Lower lobe of right lung (tissue), 2 donors: ENCODE measurements around the gene MACO1. TPM values are rescaled to one million over a fixed set of nuclear protein-coding genes. Genes with fewer than 3 reads are reported as not detected.

Experiments used
- ATAC-seq, 2 donors: fragments of 200-7000 bp; cut with Tn5 transposase; one replicate each; pipeline ENCODE4 v1.9.1; 2020 to 2022; ENCODE audit warnings: mild to moderate bottlenecking in 2 of 2, moderate library complexity in 2 of 2
- DNase-seq: peaks from one replicate; pipeline ENCODE4 v3.0.0-alpha.2; 2020
- H3K27ac ChIP-seq: fragments of 200-600 bp; one replicate; pipeline ENCODE4 v1.8.0; 2022
- H3K27me3 ChIP-seq: fragments of 200-600 bp; one replicate; pipeline ENCODE4 v1.8.0; 2022; ENCODE audit warnings: low read depth
- H3K36me3 ChIP-seq: fragments of 200-600 bp; one replicate; pipeline ENCODE4 v1.8.0; 2022; ENCODE audit warnings: mild to moderate bottlenecking
- H3K4me1 ChIP-seq: fragments of 200-600 bp; one replicate; pipeline ENCODE4 v1.8.0; 2022
- H3K4me3 ChIP-seq: fragments of 200-600 bp; one replicate; pipeline ENCODE4 v1.8.0; 2022; ENCODE audit warnings: mild to moderate bottlenecking
- H3K9me3 ChIP-seq: fragments of 200-600 bp; one replicate; pipeline ENCODE4 v1.8.0; 2022
- intact Hi-C: fragments of 100-400 bp; cut with DNase I; formaldehyde crosslinking; loops from one replicate; pipeline ENCODE4 v1.11.0; 2022
- total RNA-seq: library from RNA; stranded (reverse); fragmentation: NEBNext Ultra II Directional; extraction: Animal tissue kit (Norgen Biotek cat#: 25700); gene quantifications from one replicate; pipeline ENCODE4 v1.2.1, GENCODE V29; 2021
- TF ChIP-seq, protein P1 (sequence below): fragments of 200-600 bp; IDR thresholded peaks from one replicate; pipeline ENCODE4 v1.8.0; 2022; ENCODE audit warnings: antibody characterized with exemption, mild to moderate bottlenecking
- donor health status: DM: no; HTN: yes; CAD: no; lungs with severe emphysema.

The MACO1 gene
- total RNA-seq, 1 donor from 2014 or later, result 19.7 TPM

DNA sequence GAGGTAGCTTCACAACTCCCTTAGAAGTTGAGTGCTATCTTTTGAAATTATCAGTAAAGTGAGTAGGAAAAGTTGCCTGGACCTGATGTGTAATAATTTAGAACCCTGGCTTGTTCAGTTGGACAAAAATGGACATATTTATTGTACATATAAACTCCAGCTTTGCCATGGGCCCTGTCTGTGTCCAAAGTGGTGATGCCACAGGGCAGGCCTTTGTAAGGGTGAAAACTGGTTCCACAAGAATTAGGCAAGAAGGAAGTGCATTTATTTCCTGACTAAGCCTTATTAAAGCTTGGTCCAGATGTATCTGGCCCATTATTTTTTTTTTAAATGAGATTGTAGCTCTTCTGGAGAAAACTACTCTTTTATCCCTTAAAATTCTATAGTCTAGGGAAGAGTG lies 47.9 kb downstream of the MACO1 start:
- Histone ChIP-seq H3K27ac (no peak overlapping the region), H3K4me3 (no peak overlapping the region), H3K9me3 (no peaks in the 10 kb centered on the region), H3K27me3 (no peaks in the 10 kb centered on the region), H3K4me1 (peaks cover 4% of the 10 kb centered on the region), H3K36me3 (peaks cover under 1% of the 10 kb centered on the region)
- TF ChIP-seq, protein P1, sequence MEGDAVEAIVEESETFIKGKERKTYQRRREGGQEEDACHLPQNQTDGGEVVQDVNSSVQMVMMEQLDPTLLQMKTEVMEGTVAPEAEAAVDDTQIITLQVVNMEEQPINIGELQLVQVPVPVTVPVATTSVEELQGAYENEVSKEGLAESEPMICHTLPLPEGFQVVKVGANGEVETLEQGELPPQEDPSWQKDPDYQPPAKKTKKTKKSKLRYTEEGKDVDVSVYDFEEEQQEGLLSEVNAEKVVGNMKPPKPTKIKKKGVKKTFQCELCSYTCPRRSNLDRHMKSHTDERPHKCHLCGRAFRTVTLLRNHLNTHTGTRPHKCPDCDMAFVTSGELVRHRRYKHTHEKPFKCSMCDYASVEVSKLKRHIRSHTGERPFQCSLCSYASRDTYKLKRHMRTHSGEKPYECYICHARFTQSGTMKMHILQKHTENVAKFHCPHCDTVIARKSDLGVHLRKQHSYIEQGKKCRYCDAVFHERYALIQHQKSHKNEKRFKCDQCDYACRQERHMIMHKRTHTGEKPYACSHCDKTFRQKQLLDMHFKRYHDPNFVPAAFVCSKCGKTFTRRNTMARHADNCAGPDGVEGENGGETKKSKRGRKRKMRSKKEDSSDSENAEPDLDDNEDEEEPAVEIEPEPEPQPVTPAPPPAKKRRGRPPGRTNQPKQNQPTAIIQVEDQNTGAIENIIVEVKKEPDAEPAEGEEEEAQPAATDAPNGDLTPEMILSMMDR, result no peak
- peak in 1 of 2 donors; percentile 50 for ATAC-seq
- no peak for DNase-seq
- intact Hi-C loops, result no loop called here

DNA sequence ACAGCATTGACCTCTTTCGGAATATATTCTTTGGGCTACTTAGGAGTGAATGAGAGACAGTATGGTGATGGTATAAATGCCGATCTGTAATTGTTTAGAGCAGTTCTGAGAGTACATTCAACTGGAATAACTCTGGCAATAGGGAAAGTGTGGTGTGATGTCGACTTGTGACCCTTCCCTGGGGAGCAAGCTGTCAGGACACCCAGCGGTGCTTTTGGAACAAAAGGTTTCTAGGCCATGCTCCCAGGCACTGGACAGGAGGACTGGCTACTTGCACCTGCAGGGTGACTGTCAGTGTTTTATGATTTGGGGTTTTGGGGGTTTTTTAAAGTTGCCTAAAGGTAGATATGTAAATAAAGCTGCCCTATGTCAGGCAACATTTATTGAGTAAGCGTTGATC lies 50.9 kb downstream of the MACO1 start:
- TF ChIP-seq, protein P1, result no peak
- no peaks in the 10 kb centered on the region for H3K27me3 ChIP-seq
- no peaks in the 10 kb centered on the region for H3K9me3 ChIP-seq
- H3K4me1 ChIP-seq, result no peaks in the 10 kb centered on the region
- H3K27ac ChIP-seq, result no peak overlapping the region
- intact Hi-C loops, result no loop called here
- peaks cover 25% of the 10 kb centered on the region for H3K36me3 ChIP-seq
- no peak for DNase-seq
- ATAC-seq, result no peak
- H3K4me3 ChIP-seq, result no peak overlapping the region

DNA sequence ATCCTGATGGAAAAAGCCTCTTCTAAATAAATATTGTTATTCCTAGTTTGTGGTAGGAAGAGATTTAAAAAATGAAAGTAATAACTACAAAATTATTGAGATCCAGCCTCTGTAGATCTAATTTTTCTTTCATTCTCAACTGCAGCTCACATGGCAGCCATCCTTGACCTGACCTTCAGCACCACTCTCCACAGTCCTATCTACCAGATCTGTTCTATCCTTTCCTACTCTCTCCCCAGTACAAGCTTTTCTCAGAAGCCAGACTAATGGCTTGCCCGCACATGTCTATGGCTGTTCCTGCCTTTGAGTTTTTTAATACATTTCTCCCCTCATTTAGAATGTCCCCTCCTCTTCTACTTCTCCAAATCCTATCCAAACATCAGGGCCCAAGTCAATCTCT lies 51.5 kb downstream of the MACO1 start:
- Histone ChIP-seq H3K4me3 (no peak overlapping the region), H3K9me3 (no peaks in the 10 kb centered on the region), H3K27me3 (no peaks in the 10 kb centered on the region), H3K36me3 (peaks cover 31% of the 10 kb centered on the region), H3K27ac (no peak overlapping the region), H3K4me1 (no peaks in the 10 kb centered on the region)
- TF ChIP-seq, protein P1, result no peak
- intact Hi-C loops, result no loop called here
- no peak for DNase-seq
- ATAC-seq, result no peak

DNA sequence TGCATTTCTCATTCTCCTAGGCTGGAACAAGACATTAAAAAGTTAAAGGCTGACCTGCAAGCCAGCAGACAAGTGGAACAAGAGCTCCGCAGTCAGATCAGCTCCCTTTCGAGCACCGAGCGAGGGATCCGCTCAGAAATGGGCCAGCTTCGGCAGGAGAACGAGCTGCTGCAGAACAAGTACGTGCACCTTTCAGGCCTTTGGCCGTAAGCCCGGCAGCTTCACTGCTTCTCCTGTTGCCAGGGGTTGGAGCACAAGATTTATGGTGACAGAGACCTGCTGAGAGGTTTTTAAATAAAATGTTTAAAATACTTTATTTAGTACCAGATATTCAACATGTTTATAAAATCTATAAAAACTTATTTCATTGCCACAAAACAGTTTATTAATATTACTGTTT lies 53.4 kb downstream of the MACO1 start:
- H3K27ac ChIP-seq, result no peak overlapping the region
- TF ChIP-seq, protein P1, result no peak
- ATAC-seq, result no peak
- H3K27me3 ChIP-seq, result no peaks in the 10 kb centered on the region
- H3K9me3 ChIP-seq, result no peaks in the 10 kb centered on the region
- no peak overlapping the region for H3K4me3 ChIP-seq
- H3K4me1 ChIP-seq, result no peaks in the 10 kb centered on the region
- peaks cover 46% of the 10 kb centered on the region for H3K36me3 ChIP-seq
- DNase-seq, result no peak
- intact Hi-C loops, result no loop called here

DNA sequence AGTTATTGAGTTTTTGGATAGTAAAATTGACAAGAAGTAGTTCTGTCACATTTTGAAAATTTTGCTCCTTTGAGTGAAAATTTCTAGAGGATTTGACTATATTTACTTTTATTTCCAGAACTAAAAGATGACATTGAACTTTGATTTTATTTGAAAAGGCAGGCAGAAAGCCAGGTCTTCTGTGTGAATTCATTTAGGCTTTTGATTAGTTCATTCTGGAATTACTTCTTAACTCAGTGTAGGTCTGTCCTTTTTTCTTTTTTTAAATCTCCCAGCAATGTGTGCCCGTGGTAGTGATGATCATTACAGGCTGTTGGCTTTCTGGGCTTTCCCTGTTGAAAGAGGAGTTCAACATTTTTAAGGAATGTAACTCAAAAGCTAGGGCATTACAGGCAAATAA lies 53.8 kb downstream of the MACO1 start:
- Histone ChIP-seq H3K4me3 (no peak overlapping the region), H3K9me3 (no peaks in the 10 kb centered on the region), H3K27me3 (no peaks in the 10 kb centered on the region), H3K4me1 (no peaks in the 10 kb centered on the region), H3K27ac (no peak overlapping the region), H3K36me3 (peaks cover 50% of the 10 kb centered on the region)
- DNase-seq (no peak), ATAC-seq (no peak)
- TF ChIP-seq, protein P1, result no peak
- intact Hi-C loops, result no loop called here
